ENCODE results near the gene RNF10. TPM values are rescaled to one million over a fixed set of nuclear protein-coding genes. Genes with fewer than 3 reads are reported as not detected.

The RNF10 gene
- total RNA-seq, 4 donors from 2014 or later = 147 to 314 (median 180) TPM

DNA sequence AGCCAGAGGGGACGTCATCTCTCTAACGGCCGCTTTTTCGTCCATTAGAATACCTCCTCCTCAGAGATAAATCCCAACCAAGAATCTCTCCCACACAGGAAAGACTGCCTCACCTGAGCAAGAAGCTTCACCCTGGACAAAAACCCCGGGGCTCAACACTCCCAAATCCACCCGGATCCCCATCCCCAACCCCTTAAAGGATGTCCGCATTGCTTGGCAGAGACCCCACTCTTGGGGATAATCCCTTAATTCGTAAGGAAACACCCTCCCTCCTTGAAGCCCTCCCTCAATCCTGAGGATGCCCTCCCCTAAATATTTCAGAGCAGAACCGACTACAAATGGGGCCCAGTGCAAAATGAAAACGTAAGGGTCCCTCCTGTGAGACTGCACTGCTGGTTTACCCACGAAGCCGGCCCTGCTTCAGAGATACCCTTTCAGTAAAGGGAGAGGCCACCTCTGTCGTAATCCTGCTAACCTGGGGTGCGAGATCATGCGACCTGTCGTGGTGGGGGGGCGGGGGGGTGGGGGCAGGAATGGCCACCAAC lies 38.9 kb upstream of the RNF10 start:
- TF ChIP-seq, protein P1, sequence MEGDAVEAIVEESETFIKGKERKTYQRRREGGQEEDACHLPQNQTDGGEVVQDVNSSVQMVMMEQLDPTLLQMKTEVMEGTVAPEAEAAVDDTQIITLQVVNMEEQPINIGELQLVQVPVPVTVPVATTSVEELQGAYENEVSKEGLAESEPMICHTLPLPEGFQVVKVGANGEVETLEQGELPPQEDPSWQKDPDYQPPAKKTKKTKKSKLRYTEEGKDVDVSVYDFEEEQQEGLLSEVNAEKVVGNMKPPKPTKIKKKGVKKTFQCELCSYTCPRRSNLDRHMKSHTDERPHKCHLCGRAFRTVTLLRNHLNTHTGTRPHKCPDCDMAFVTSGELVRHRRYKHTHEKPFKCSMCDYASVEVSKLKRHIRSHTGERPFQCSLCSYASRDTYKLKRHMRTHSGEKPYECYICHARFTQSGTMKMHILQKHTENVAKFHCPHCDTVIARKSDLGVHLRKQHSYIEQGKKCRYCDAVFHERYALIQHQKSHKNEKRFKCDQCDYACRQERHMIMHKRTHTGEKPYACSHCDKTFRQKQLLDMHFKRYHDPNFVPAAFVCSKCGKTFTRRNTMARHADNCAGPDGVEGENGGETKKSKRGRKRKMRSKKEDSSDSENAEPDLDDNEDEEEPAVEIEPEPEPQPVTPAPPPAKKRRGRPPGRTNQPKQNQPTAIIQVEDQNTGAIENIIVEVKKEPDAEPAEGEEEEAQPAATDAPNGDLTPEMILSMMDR (IDR thresholded peaks at IDR 0.05; ENCODE audit: low read depth) = no peak

DNA sequence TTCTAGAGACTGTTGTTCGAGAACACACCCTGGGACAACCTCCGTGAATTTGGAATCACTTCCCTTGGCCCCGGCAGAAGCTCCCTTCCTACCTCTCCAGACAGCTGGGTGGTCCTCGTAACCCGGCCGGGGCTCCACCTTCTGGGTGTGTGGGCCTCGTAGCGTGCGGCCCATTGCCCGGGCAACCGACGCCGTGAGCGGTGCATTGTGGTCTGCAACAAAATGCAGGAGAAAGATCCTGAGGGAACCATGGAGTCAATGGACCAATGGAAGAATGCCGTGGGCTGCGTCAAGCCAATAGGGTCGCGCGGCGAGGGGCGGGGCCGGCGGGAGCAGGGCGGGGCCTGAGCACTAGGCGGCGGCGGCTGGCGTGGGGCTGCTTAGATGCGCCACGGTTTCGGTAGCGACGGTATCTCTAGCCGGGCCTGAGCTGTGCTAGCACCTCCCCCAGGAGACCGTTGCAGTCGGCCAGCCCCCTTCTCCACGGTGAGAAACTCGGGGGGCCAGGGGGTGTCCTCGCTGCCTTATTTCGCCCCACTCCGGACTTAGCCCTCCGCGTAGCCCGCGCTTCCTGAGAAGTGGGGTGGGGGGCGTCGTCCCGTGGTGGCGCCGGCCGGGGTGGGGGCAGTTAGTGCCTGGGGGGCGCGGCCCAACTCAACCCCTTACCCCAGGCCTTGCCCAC lies 38.3 kb upstream of the RNF10 start, which contains the start of gene DYNLL1:
TSS of gene DYNLL1 (plus strand) at position 383 of the 682 bp plus-strand sequence. CDS start 309 bp downstream, outside the sequence.
- TF ChIP-seq, protein P1 (IDR thresholded peaks at IDR 0.05; ENCODE audit: low read depth) = no peak

DNA sequence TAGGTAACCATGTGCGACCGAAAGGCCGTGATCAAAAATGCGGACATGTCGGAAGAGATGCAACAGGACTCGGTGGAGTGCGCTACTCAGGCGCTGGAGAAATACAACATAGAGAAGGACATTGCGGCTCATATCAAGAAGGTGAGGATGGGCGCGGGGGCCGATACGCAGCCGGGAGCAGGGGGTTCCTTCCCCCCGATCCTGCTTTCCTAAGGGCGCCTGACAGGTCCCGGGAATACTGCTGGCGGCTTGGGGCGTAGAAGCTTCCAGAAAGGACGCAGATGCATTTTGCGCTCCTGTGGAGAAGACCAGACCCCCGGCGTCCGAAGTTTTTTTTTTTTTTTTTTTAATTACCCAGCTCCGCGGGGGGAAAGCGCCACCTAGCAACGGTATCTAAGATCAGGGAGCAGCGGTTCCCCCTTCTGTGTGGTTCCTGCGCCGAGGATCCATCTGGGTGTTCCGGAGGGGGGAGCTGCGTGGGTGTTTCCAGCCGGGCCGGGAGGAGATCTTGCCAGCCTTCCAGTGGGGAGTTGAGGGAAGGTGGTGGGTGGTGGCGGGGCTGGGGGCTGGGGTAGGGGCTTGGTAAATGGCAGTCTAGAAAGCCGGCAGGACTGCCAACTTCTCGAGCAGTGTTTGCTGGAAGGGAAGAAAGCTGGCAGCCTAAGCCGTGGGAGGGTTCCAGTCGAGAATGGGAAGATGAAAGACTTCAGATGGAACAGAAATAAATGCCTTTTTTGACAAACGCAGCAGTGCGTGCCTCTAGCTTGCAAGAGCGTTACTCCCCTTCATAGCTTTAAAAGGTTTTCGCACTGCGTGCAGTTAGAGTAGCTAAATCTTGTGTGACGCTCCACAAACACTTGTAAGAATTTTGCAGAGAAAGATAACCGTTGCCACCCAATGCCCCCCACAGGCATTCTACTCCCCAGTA lies 37.5 kb upstream of the RNF10 start:
- TF ChIP-seq, protein P1 (IDR thresholded peaks at IDR 0.05; ENCODE audit: low read depth) = no peak

DNA sequence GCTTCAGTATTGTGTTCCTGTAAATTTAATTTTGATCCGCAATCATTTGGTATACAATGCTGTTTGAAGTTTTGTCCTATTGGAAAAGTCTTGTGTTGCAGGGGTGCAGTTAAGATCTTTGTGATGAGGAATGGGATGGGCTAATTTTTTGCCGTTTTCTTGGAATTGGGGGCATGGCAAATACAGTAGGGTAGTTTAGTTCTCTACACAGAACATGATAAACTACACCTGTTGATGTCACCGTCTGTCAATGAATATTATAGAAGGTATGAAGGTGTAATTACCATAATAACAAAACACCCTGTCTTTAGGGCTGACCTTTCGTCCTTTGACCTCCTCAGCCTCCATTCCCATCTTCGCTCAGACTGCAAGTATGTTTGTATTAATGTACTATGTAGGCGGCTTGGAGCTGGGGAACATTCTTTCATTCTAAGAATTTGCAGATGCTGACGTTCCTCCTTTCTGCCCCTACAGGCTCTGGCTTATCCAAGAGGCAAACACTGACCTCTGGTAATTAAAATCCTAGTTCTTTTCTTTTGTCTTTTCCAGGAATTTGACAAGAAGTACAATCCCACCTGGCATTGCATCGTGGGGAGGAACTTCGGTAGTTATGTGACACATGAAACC lies 36.5 kb upstream of the RNF10 start:
- TF ChIP-seq, protein P1 (IDR thresholded peaks at IDR 0.05; ENCODE audit: low read depth) = no peak

DNA sequence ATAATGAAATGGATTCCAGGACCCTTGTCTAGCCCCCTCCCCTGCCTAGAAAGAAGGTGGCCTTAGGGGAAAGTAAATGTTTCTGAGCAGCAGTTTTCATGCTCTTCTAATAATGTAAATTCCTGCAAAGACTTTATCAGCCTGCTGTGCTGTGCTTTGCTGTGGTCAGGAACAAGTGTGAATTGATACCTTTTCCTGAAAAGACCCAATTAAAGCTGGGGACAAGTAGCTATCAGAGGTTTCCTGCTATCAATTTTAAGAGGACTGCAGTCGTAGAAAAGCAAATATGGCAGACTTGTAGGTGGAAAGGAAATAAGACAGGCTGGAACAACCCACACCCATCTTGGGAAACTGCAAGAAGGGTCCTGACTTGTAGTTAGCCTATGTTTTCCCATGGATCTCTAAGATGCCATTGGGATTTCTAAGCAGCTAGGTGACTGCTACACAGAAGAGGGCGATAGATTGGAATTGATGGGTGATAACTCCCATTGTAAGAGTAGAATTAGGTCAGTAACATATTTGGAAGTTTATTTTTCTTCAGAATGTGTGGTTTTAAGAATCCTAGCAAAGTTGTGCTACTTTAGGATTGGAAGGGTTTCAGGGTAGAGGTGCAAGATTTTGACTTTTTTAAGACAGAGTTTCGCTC lies 35.2 kb upstream of the RNF10 start:
- TF ChIP-seq, protein P1 (IDR thresholded peaks at IDR 0.05; ENCODE audit: low read depth) = no peak

DNA sequence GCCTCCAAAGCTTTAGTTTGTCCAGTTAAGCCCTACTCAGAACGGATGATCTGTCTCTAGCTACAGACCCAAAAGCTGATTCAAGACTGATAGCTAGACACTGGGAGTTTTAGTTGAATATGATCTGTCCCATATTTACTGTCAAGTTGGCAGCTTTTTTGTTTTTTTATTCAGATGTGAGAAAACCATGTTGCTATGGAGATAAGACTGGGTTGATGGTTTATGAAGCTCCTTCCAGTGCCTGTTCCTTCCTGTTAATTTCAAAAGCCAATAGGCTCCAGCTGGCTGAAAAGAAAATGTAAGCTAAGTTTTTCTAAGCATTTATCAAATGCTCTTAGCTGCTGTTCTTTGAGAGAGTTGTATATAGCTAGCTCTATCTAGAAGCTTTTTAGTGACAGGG lies 33.6 kb upstream of the RNF10 start:
- TF ChIP-seq, protein P1 (IDR thresholded peaks at IDR 0.05; ENCODE audit: low read depth) = no peak

Measured in subcutaneous adipose tissue (tissue), 4 donors.